B cell (primary cell): ENCODE results near the gene NOC4L.

Source experiments
- EZH2 ChIP-seq: IDR thresholded peaks from 2 replicates; pipeline ENCODE4 v1.6.1; 2012; ENCODE audit warnings: borderline replicate concordance, low read depth, mild to moderate bottlenecking, moderate library complexity, low read length; ENCODE audit not compliant: insufficient read depth, poor library complexity, severe bottlenecking
- TF ChIP-seq, protein P1 (sequence below): fragments of 200-600 bp; IDR thresholded peaks from one replicate; pipeline ENCODE4 v1.8.0; 2022; ENCODE audit warnings: antibody characterized with exemption, mild to moderate bottlenecking

DNA sequence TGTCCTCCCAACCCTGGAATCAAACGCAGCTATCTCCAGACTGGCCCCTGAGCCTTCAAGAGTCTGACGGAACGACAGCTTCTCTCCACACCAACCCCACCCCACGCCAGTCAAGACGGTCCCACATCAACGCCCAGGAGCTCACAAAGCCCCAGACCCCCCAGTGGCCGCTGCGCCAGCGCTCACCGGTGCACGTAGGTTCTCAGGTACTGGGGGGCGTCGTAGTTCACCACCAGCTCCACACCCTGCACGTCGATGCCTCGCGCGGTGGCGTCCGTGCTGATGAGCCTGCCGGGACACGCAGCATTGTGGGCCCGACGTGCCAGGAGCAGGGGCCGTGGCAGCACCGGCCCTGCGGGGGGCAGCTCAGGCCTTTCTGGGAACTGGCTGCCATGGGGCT lies 4.3 kb upstream of the NOC4L start:
- TF ChIP-seq, protein P1, sequence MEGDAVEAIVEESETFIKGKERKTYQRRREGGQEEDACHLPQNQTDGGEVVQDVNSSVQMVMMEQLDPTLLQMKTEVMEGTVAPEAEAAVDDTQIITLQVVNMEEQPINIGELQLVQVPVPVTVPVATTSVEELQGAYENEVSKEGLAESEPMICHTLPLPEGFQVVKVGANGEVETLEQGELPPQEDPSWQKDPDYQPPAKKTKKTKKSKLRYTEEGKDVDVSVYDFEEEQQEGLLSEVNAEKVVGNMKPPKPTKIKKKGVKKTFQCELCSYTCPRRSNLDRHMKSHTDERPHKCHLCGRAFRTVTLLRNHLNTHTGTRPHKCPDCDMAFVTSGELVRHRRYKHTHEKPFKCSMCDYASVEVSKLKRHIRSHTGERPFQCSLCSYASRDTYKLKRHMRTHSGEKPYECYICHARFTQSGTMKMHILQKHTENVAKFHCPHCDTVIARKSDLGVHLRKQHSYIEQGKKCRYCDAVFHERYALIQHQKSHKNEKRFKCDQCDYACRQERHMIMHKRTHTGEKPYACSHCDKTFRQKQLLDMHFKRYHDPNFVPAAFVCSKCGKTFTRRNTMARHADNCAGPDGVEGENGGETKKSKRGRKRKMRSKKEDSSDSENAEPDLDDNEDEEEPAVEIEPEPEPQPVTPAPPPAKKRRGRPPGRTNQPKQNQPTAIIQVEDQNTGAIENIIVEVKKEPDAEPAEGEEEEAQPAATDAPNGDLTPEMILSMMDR, result no peak
- no peak for TF ChIP-seq EZH2
